GM19397 (cell line): ENCODE results near the gene RABEP2.
"Not testable (repeated sequence)": the region's sequence is repeated elsewhere in the genome, so short reads cannot be mapped to it uniquely, and the experiment has no call there.

Source experiments
- ATAC-seq: cut with Tn5 transposase; IDR thresholded peaks from one replicate; pipeline ENCODE4 v1.9.1; 2021; ENCODE audit warnings: mild to moderate bottlenecking, moderate library complexity; ENCODE audit not compliant: unreplicated experiment

Gene RABEP2

DNA sequence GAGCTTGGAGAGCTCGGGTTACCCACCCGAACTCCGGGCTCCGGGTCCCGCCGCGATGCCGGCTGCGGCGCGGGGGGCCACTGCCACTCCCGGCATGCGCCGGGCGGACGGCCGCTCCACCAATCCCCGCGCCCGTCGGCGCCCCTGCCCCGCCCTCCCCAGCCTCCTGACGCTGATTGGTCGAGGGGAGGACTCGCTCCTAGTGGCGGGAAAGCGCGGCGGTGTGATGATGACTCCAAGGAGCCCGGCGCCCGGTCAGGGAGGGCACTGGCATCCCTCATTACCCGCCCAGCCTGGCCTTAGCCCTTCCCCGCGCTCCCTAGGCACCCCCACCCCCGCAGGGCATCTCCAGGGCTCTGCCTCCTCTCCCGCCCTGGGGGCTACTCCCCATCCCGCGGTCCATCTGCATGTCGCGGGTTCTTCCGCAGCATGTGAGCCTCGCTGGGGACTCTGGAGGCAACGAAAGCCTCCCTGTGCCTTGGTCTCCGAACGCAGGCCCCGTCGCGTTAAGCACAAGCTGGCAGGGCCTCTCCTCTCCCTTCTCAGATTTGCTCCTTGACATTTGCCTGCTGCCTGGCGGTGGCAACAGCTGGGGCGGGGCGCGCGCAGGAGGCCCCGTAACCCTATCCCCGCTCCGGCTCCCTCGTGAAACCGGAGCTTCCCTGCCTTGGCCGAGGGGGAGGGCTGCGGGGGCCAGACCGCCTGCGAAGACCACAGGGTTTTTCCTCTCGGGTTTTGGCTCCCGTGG, 45.0 kb downstream of the RABEP2 start:
- peak; percentile 91 for ATAC-seq

DNA sequence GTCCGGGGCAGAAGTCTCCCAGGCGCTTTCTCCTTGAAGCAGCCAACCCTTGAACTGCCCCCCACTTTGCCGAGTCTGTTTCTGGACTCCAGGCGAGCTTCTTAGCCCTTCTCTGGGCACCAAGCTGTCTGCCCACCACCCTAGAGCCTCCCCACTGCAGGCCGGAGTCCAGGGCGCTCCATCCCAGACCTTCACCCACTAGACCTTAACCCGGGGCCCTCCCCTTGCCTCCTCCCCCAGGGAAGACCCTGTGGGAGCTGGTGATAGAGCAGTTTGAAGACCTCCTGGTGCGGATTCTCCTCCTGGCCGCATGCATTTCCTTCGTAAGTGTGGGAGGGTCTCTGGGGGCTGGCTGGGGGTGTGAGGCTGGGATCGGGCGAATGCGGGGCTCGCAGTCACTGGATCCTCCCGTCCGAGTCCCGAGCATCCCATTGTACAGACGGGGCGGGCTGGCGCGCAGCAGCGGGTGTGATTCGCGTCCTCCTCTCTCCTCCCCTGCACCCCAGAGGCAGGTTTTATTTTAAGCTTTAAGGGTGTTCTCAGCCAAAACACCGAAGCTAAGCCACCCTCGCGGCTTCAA, 45.7 kb downstream of the RABEP2 start:
- ATAC-seq = peak; percentile 5

DNA sequence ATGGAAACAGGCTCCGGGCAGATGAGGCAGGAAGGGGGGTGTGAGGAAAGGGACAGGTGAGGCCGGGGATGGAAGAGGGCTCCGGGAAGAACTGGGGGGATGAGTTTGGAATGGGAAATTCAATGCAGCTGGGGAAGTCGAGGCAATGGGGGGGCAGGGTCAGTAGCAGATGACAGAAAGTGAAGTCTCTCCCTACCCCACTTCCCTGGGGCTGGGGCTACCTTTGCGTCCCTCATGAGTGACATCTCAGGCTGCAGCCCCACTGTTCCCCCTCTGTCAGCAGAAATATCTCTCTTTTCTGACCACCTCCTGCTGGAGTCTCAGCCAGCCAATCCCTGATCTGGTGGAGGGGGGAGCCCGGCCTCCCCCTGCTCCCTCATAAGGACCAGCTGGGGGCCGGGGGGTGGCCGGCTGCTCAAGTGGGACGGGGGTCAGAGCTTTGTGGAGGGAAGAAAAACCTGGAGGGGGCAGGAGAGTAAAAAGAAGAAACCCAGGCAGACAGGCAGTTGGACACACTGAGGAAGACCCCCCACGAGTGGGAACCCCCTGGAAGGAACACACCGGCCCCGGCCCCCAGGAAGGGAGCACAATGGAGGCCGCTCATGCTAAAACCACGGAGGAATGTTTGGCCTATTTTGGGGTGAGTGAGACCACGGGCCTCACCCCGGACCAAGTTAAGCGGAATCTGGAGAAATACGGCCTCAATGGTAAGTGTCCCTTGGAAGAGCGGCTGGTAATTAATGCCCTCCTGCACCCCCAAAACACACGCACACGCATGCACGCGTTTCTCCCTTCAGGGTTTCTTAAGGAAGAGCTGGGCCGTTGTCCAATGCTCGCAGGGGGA, 46.7 kb downstream of the RABEP2 start, which contains the start of gene ATP2A1:
Gene ATP2A1, plus strand, starts transcription at position 406 of the 844 bp plus-strand sequence. Its CDS starts 184 bp downstream, at position 590.
- no peak for ATAC-seq

DNA sequence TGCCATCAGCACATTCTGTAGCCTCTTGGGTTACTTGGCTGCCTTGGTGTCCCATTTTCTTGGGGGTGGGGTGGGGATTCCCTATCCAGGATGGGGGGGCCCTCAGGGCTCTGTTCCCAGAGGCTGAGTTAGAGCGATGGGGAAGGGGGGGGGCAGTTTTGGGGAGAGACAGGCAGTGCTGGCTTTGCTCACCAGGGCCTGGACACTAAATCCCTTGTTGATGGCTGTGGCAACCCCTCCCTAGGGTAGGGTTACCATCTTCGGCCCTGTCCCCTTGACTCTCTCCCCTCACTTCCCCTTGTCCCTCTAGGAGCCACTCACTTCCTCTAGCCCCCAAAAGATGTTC, 47.4 kb downstream of the RABEP2 start:
- no peak for ATAC-seq

DNA sequence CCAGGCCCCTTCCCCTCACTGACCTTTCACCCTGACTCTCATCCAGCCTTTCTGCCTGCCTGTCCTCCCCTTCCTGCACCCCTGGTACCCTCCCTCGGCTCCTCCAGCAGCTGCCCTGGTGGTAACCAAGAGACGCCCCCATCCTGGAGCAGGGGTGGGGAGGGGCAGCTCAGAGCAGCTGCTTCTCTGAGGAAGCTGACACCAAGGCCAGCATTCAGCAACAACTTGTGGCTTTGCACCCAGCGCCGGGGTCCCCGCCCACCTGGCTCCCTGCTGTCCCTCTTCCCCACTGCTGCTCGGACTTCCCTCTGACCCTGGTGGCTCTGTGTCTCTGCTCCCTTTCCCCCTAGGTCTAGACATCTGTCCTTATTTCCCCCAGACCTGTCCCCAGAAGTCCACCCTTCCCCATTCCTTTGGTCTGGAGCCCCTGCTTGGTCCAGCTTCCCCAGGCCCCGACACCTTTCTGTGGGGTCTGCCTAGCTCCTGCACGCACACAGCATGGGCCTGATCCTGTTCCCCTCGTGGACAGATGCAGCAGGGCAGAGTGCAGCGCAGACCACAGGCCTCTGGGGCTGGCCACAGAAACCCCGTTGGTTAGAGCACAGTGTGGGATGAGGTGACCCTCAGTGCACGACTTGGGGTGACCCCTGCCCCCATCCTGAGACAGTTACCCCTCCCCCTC, 47.9 kb downstream of the RABEP2 start:
- no peak for ATAC-seq

DNA sequence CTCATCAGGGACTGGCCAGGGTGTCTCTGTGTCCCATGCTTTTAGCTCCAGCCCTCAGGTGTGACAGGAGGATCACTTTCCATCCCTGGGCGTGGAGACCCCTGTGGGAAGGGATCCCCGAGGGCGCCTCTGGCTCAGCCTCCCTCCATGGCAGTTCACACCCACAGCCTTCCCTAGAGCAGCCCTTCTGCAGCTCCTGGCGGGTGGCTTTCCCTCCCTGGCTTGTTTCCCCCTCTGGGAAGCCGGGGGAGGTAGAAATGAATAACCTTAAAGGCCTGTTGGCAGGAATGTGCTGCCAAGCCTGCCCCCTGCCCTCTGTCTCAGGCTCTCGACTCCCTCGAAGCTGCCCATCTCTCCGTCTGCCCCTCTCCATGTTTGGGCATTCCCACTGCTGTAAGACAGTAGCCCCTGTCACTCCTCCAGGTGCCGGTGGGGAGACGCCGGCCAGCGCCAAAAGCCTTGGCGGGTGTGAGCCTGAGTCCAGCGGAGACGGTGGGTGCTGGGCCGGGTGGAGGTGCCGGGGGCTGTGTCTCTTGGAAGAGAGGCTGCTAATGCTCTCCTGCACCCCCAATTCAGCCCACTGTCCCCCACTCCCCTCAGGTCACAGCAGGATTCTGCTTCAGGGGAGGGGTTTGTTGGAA, 48.9 kb downstream of the RABEP2 start:
- no peak for ATAC-seq

DNA sequence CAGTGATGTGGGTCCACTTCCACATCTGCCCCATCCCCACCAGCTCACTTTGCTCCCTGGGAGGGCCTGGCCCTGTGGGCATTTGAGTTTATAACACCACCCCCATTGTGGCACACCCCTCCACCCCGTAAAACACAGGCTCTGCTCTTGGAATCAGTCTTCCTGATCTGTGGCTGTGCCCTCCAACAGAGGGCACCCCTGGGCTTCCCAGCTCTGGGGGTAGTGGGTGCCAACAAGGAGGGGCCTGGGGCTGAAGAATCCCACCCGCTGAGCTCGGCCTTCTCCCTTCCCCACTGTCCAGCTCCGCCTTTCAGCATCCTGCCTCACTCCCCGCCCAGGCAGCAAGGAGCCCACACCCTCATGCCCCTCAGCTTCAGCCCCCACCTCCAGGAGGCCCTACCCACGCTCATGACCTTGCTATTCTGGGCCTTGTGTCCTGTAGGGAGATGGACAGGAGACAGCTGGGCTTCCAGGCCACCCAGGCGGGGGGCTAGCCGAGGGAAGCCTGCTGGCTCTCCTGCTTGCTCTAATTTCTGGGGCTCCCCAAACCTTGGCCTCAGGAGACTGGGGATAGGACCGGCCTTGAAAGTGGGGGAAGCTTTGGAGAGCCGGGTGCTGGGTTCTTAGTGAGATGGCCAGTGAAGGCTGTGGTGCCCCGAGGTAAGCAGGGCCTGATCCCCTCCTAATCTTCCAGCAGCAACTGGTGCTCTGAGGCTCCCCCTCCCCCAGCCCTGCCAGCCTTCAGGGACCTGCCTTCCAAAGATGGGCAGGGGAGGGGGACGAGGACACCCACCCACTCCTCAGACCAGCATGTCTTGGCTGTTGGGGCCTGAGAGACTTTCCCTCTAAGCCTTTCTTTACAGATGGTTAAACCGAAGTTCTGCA, 49.7 kb downstream of the RABEP2 start:
- ATAC-seq = no peak

DNA sequence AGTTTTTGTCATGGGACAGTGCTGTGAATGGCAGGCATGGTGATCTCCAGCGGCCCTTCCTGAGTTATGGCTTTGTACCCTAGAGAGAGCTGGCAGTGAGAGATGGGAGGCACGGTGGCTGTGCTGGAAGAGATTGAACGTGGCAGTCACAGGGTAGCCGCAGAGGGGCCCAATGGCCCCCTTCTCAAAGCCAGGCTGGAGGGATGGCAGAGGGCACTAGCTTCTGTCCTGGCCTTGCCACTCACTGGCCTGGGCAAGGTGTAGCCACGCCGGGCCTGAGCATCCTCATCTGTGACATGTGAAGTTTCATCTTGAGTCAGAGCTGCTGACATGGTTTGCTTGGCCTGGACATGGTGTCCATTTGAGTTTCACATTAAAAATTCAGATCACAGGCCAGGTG, 50.6 kb downstream of the RABEP2 start:
- no peak for ATAC-seq

DNA sequence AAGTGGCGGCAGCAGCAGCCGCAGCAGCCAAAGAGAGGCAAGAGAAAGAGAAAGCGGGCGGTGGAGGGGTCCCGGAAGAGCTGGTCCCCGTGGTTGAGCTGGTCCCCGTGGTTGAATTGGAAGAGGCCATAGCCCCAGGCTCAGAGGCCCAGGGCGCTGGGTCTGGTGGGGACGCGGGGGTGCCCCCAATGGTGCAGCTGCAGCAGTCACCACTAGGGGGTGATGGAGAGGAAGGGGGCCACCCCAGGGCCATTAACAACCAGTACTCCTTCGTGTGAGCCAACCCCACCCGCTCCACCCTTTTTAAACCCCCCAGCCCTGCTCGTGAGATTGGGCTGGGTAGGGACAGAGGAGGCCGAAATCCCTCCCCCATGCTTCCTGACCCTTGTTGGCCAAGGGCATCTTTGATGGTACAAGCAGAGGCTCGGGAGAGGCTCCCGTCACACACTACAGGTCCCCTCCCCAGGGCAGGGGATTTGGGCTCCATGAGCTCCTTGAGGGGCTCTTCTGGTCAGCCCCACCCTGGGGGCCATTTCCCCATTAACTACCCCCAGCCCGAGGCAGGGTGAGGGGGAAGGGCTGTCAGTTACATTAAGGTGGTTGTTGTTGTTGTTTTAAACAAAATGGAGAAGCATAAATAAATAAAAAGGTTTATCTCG, 51.4 kb downstream of the RABEP2 start:
- no peak for ATAC-seq

DNA sequence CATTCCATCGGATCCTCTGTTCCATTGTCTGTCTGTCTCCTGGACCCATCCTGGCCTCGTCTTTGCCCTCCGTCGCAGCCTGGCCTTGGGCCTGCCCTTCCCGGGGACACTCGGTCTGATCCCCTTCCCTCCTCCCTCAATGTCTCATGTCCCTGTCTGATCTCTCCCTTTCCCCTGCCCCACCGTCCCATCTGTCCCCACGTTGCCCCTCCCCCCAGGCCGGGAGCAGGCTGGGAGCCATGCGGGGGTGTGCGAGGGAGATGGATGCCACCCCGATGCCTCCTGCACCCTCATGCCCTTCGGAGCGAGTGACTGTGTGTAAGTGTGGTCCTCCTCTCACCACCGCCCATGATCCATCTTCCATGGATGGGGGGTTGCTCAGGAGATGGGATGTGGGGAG, 52.1 kb downstream of the RABEP2 start:
- ATAC-seq = no peak

DNA sequence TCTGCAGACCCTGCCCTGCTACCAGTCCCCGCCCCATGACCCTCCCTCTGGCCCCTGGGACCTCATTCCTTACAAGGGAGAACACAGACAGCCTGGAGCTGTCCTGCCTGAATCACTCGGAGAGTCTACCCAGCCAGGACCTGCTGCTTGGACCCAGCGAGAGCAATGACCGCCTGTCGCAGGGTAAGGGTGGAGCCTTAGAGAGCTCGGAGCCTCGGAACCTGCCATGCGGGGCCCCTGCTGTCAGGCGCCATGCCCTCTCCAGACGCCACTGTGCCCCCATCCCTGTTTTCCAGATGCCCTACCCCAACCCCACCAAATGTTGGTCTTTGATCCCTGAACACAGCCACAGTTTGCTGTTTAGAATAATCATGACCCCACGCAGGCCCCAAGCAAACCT, 55.8 kb downstream of the RABEP2 start:
- ATAC-seq = no peak

DNA sequence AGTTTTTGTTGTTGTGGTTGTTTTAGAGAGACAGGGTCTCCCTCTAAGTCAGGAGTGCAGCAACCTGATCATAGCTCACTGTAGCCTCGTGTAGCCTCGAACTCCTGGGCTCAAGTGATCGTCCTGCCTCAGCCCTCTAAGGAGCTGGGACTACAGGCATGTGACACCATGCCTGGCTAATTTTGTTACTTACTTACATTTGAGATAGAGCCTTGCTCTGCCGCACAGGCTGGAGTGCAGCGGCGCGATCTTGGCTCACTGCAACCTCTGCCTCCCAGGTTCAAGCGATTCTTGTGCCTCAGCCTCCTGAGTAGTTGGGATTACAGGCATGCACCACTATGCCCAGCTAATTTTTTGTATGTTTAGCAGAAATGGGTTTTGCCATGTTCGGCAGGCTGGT, 57.4 kb downstream of the RABEP2 start:
- not testable (repeated sequence) for ATAC-seq

DNA sequence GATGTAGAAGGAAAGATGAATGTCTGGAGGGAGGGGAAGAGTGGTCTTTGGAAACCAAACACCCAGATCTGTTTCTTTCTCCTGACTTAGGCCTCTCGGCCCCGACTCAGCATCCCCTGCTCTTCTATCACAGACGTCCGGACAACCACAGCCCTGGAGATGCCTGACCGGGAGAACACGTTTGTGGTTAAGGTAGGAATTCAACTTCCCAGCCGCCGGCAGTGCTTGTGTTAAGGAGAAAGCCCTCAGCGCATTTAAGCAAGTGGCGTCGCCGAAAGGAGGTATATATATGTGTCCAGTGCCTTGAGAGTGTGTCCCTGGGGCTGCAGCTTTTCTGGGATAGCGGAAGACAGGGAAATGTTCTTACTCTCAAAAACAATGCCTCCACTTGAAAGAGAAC, 57.8 kb downstream of the RABEP2 start:
- ATAC-seq = no peak

DNA sequence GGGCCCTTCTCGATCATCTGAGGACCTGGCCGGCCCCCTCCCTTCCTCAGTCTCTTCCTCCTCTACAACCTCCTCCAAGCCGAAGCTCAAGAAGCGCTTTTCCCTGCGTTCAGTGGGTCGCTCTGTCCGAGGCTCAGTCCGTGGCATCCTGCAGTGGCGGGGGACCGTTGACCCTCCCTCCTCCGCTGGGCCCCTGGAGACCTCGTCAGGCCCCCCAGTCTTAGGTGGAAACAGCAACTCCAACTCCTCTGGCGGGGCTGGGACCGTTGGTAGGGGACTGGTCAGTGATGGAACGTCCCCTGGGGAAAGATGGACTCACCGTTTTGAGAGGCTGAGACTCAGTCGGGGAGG, 58.6 kb downstream of the RABEP2 start:
- ATAC-seq = no peak

DNA sequence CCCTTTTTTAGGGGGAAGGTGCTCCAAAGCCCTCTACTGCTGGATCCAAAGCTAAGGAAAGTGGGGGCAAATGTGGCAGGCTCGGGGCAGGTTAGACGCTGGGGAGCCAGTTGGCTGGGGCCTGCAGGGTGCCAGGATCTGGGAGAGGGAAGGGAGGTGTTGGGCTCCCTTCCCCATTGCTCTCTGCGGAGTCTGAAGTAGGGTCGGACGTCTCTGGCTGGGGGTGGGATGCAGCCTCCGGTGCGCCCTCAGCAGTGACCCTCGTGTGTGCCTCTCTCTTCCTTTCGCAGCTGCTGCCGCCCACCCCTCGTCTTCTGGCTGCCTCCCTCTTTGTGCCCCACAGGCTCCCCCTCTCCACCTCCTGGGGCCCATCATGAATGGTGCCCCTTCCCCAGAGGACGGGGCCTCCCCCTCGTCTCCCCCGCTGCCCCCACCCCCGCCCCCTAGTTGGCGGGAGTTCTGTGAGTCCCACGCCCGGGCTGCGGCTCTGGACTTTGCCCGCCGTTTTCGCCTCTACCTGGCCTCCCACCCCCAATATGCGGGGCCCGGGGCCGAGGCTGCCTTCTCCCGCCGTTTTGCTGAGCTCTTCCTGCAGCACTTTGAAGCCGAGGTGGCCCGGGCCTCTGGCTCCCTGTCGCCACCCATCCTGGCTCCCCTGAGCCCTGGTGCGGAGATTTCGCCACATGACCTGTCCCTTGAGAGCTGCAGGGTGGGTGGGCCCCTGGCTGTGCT, 59.1 kb downstream of the RABEP2 start:
- no peak for ATAC-seq

DNA sequence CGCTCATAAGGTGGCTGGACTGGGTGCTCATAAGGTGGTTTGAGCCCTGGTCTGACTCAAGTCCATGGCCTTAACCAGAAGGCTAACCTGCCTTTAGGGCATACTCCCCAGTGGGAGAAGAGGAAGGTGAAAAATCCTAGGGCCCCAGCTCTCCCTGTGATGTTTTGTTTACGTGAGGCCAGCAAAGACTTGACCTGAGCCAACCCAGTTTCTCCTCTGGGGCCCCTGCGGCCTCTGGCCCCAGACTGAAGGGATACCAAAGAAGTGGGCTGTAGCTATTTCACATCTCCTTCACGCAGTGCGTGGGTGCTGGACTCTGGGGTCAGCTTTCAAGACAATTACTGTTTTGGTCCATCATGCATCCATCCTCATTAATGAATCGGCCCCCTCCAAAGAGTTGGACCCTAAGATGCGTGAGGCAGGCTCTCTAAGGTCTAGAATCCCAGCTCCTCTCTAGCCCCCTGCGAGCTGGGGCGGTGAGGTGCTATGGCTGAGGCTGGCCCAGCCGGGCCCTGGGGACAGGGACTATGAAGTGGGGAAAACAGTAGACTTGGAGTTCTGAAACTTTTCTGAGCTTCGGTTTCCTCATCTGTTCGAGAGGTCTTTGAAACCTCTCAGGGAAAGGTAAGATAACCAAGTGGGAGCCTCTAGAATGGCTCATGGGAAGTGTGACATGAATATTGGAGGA, 59.9 kb downstream of the RABEP2 start:
- no peak for ATAC-seq

DNA sequence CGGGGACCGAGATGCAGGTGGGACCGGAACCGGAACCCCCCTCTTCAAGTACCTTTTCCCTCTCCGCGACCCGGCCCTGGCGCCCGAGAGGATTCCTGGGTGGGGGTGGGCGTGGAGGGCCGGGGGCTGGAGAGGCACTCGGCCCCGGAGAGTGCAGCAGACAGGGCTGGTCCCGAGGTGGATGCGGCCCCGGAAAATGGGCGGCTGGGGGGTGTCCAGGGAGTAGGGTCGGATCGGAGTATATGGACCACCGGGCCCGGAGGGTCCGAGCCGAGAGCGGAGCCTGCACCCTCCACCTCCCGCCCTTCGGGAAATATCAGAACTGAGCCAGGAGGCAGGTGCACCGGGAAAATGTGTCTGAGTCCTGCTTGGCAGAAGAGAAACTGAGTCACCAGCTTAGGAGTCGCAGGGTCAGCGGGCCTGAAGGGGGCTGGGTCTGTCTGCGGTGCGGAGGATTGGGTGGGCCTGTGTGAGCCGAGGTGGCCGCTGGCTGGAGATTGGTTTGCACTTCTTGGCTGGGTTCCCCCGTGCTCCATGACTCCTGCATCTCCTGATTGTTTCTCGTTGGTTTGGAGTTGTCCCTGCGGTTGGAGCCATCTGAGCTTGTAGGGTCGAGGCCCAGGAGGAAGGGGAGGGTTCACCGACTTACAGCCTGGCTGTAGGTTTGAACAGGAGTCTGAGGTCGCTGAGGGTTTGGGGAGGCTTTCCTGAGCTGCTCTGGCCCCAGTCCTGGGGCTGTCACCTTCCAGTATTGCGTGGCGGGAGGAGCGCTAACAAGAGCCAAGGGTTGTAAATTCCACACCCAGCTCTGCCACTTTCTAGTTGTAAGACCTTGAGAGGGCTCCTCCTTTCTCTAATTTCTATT, 60.9 kb downstream of the RABEP2 start:
- ATAC-seq = no peak
